Measurements from ENCODE around the gene TRIL. TPM values are rescaled to one million over a fixed set of nuclear protein-coding genes. Genes with fewer than 3 reads are reported as not detected.

Gene TRIL
- total RNA-seq, 2 experiments from 2014 or later: 0.10 TPM; not detected in 1

DNA sequence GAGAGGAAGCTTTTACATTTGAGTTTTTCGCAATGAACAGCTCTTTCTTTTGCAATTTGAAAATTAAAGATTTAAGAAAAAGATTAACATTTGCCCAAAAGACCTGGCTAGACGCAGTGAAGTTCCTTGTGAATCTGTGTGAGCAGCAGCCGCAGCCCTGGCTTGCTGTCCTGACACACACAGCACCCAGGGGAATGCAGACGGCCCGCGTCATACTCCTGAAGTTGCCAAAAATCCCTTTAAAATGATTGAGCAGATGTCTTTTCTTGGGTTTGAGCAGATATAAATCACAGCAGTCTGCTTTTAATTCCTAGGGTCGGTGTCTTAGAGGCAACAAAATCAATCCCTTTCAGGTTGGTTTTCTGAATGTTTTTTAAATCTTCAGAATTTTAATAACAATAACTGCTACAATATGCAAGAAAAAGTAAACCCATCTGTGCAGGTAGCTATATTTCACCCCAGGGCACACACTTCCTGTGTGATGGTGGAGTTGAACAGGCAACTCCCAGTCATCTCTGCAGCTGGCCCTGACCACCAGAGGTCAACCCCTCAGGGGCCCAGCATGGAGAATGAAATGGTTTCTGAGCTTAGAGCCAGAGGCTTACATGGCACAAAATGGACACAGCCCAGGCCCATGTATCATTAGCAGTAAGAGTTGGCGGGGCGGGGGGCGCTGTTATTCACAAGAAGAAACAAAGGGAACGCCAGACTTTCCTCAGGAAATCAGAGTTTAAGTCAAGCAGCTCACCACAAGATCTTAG lies 32.2 kb upstream of the TRIL start:
- H3K36me3 Mint-ChIP-seq (ENCODE audit: low read depth): no peaks in the 10 kb centered on the region
- H3K27ac Mint-ChIP-seq: no peak overlapping the region

DNA sequence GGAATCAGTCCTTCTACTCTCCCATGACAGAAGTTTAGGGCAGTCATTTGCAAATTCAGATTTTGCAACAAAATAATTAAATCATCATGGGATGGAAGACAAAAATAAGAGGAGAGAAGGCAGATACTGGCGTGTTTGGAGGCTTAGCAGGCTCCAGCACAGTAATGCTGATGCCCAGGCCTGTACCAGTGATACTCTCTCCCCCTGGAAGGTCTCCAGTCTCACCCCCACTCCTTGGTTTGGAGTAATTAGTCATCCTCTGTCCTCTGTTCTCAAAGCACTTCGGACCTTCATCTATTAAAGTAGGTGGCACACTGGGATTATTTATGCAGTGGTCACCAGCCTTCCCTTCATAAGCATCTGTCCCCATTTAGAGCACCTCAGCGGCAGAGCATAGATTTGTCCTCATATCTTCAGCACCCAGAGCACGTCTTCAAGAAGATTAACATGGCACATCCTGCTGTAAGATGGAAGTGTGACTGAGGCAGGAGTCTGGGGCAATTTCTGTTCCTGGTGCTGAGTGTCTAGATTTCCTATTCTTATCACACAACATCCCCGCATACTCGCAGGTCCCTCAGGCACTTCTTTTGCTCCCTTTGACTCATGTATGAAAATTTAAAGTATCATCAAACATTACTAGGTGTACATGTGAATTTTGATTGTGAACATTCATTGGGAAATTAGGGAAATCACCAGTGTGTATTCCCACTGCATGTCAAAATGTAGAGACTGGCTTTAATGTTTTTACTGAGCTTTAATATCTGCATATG lies 31.3 kb upstream of the TRIL start:
- Mint-ChIP-seq H3K27me3 (peaks cover 7% of the 10 kb centered on the region), H3K9me3 (no peaks in the 10 kb centered on the region), H3K4me3 (no peak overlapping the region), H3K27ac (no peak overlapping the region), H3K4me1 (no peaks in the 10 kb centered on the region), H3K36me3 (ENCODE audit: low read depth) (no peaks in the 10 kb centered on the region)
- ChIA-PET POLR2A (no interaction called here), CTCF (no interaction called here)
- DNase-seq: no peak

More for the DNA sequence above, 32.2 kb upstream of the TRIL start:
- H3K9me3 Mint-ChIP-seq: no peaks in the 10 kb centered on the region
- peaks cover 7% of the 10 kb centered on the region for H3K27me3 Mint-ChIP-seq
- no peaks in the 10 kb centered on the region for H3K4me1 Mint-ChIP-seq
- no peak overlapping the region for H3K4me3 Mint-ChIP-seq
- DNase-seq: no peak
- CTCF ChIA-PET: no interaction called here
- POLR2A ChIA-PET: no interaction called here

DNA sequence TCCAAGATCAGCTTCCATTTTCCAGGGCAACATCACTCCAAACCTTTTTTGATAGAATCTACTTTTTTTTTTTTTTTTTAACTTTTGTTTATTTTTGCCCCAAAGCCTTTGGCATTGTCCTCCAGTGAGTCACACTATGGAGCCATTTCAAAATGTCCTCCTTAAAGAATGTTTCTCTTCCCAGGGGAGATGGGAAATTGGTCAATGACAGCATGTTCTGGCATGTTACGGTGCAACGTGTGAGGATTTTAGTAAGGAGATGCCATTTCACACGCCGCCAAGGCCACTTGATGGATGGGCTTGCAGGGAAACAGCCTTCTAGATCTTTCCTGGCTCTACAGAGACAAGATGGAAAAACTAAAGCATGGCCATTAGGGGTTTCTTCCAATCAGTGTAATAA lies 30.7 kb upstream of the TRIL start:
- Mint-ChIP-seq H3K4me3 (no peak overlapping the region), H3K4me1 (no peaks in the 10 kb centered on the region), H3K27ac (no peak overlapping the region), H3K36me3 (ENCODE audit: low read depth) (no peaks in the 10 kb centered on the region), H3K9me3 (no peaks in the 10 kb centered on the region), H3K27me3 (peaks cover 10% of the 10 kb centered on the region)
- ChIA-PET CTCF (no interaction called here), POLR2A (no interaction called here)
- DNase-seq: no peak

DNA sequence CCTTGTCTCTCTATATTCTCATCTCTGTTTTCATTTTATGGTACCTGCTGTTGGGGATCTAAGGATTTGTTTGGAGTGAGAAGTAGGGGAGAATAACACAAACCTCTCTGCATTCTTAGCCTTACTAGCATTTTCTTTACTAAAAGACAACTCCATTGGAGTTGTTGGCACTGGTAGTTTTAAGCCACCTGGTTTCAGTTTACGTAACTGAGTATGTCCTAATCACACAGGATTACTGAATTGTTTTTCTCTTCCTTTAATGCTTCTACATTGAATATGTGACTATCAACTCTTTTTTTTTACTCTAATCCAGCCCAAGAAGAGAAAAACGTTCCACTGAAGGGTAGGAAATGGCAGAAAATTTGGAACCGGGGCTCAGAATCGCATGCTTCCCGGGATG lies 30.0 kb upstream of the TRIL start:
- no peaks in the 10 kb centered on the region for H3K4me1 Mint-ChIP-seq
- H3K36me3 Mint-ChIP-seq (ENCODE audit: low read depth): no peaks in the 10 kb centered on the region
- no peak overlapping the region for H3K27ac Mint-ChIP-seq
- ChIA-PET CTCF (no interaction called here), POLR2A (no interaction called here)
- DNase-seq: no peak
- no peak overlapping the region for H3K4me3 Mint-ChIP-seq
- peaks cover 7% of the 10 kb centered on the region for H3K27me3 Mint-ChIP-seq
- H3K9me3 Mint-ChIP-seq: no peaks in the 10 kb centered on the region

DNA sequence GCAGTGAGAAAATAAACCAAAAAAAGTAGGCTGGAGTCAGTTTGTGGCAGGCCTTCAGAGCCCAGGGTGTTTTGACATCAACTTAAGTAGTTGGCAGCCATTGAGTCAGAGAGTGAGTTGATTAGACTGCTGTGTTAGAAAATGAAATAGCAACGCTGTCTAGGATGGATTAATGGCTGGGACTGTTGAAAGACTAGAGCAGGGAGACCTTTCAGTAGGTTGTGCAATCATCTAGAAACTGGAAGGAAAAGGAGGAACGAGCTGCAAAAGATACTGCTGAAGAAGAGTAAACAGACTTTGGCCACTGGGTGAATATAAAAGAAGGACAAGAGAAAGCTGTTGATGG lies 28.6 kb upstream of the TRIL start:
- Mint-ChIP-seq H3K27me3 (peaks cover 6% of the 10 kb centered on the region), H3K4me1 (no peaks in the 10 kb centered on the region), H3K4me3 (no peak overlapping the region), H3K9me3 (no peaks in the 10 kb centered on the region), H3K27ac (no peak overlapping the region), H3K36me3 (ENCODE audit: low read depth) (no peaks in the 10 kb centered on the region)
- POLR2A ChIA-PET: no interaction called here
- no peak for DNase-seq
- CTCF ChIA-PET: no interaction called here

DNA sequence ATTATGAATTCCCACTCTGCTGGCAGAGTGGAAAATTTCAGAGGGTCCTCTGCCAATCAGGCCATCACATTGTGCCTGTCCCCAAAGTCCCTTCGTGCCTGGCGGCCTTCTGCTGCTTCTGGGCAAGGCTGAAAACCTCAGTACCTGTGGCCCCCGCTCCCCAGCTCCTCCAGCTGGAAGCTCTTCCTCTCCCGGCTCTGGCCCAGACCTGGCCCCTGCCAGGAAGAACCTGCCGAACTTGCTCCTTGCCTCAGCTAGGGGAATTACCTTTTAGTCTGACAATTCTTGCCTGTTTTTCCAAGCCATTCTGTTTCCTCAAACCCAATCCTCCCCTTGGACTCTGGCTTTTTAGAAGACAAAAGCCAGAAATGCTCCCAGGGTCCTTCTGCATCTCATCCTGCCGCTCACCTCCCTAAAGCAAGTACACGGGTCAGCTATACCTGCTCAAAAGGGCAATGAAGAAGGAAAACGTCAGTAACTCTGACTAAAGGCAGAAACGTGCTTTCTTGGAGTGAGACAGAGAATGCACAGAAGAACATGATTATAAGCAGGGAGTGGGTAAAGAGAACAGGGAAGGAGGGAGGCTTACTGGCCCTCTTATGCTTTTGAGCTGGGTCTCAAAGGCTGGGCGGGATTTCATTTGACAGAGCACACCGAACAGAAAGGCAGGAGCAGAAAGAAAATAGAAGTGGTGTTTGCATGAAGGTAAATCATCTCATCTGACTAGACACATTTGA lies 28.1 kb upstream of the TRIL start:
- ChIA-PET CTCF (no interaction called here), POLR2A (no interaction called here)
- Mint-ChIP-seq H3K9me3 (no peaks in the 10 kb centered on the region), H3K27ac (no peak overlapping the region), H3K4me1 (no peaks in the 10 kb centered on the region), H3K36me3 (ENCODE audit: low read depth) (no peaks in the 10 kb centered on the region), H3K27me3 (peaks cover 6% of the 10 kb centered on the region), H3K4me3 (no peak overlapping the region)
- DNase-seq: no peak

DNA sequence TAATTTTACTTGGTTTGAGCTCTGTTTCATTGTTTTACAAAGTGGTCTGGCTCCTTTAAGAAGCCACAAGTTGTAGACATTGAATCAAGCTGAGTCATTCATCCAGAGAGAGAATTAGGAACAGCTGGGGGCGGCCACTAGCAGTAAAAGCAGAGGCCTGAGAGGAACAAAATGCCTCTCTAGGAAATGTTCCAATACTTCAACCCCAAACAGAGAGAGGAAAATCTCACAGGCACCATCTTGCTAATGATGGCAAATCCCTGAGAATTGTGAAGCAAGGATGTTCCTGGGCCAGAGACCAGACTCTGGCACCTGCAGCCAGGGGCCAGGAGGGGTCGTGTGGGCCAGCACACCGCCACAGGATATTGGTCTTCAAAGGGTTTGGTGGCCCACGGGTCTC lies 26.5 kb upstream of the TRIL start:
- Mint-ChIP-seq H3K27ac (no peak overlapping the region), H3K9me3 (no peaks in the 10 kb centered on the region), H3K4me1 (no peaks in the 10 kb centered on the region), H3K27me3 (peaks cover 6% of the 10 kb centered on the region), H3K36me3 (ENCODE audit: low read depth) (no peaks in the 10 kb centered on the region), H3K4me3 (no peak overlapping the region)
- no peak for DNase-seq
- POLR2A ChIA-PET: no interaction called here
- CTCF ChIA-PET: no interaction called here

DNA sequence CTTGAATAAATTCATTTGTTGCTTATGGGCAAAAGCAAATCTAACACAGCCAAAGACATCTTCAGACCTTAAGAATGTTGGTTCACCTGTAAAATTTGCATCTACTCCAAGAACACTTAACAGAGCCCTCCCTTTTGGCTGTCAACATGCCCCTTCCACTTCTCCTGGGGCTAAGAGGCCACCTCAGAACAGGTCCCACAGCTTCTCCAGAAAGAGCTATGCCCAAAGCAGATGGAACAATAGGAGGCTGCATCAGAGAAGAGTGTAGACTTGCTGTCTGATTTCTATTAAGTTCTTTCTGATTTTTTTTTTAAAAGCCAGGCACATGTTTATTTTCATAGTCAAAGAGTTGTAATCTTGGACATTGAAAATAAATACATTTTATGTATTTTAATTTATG lies 26.1 kb upstream of the TRIL start:
- no peaks in the 10 kb centered on the region for H3K36me3 Mint-ChIP-seq (ENCODE audit: low read depth)
- no peak overlapping the region for H3K27ac Mint-ChIP-seq
- H3K4me1 Mint-ChIP-seq: no peaks in the 10 kb centered on the region
- CTCF ChIA-PET: no interaction called here
- POLR2A ChIA-PET: no interaction called here
- no peak overlapping the region for H3K4me3 Mint-ChIP-seq
- no peaks in the 10 kb centered on the region for H3K9me3 Mint-ChIP-seq
- DNase-seq: no peak
- peaks cover 9% of the 10 kb centered on the region for H3K27me3 Mint-ChIP-seq

DNA sequence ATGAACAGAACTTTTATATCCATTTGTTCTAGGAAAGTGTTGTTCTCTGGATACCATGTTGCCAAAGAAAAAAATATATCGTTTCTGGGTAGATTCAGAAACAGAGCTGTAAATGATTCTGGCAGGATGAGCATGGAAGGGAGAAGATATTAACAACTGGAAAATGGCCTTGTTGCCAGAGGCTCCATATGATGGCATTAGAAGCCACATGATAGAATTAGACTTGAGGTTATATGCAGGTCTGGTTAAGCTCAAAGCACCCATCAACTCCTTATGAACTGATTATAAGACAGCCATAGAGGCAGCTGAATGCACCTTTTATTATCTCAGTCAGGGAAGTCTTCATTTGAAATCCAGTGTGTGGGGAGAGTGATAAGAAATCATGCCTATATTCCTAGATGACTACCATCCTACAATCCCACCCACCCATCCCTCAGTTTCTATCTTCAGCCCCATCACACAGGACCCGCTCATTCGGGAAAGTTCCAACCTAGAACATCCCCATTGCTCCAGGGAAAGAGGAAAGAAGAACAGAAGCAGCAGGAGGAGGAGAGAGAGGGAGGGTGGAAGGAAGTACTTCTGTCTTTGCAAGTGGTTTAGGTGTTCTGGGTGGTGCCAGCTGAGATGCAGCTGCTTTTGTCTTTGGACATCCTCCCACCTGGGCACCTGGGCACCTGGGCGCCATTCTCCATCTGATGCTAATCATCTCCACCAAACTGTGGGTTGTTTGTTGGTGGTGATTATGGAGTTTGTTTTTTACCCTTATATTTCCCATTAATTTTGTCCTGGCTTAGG lies 25.5 kb upstream of the TRIL start:
- Mint-ChIP-seq H3K36me3 (ENCODE audit: low read depth) (no peaks in the 10 kb centered on the region), H3K27me3 (peaks cover 9% of the 10 kb centered on the region), H3K4me3 (no peak overlapping the region), H3K4me1 (no peaks in the 10 kb centered on the region), H3K9me3 (no peaks in the 10 kb centered on the region), H3K27ac (no peak overlapping the region)
- DNase-seq: no peak
- POLR2A ChIA-PET: no interaction called here
- CTCF ChIA-PET: interaction anchor here (0.6 kb wide), 1 partner anchor 511 kb away, joined by 4 read pairs; no protein-coding TSS in a partner anchor

DNA sequence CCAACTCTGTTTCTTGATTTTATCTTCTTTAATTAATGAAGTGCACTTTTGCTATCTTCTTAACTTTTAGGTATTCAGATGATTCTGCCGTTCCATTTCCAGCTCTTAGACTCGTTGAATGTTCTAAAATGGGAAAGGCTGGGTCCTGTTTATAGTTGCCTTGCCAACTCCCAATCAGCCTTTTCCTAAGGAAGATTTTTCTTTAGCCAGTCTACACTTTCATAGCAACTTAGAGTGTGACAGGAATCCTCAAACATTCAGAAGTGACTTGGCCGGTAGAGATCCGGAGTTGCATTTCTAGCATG lies 23.0 kb upstream of the TRIL start:
- Mint-ChIP-seq H3K36me3 (ENCODE audit: low read depth) (no peaks in the 10 kb centered on the region), H3K4me3 (no peak overlapping the region), H3K27me3 (peaks cover 7% of the 10 kb centered on the region), H3K4me1 (no peaks in the 10 kb centered on the region), H3K9me3 (no peaks in the 10 kb centered on the region), H3K27ac (no peak overlapping the region)
- CTCF ChIA-PET: interaction anchor here (1.1 kb wide), 1 partner anchor 54 kb away, joined by 3 read pairs; no protein-coding TSS in a partner anchor
- POLR2A ChIA-PET: no interaction called here
- DNase-seq: no peak

DNA sequence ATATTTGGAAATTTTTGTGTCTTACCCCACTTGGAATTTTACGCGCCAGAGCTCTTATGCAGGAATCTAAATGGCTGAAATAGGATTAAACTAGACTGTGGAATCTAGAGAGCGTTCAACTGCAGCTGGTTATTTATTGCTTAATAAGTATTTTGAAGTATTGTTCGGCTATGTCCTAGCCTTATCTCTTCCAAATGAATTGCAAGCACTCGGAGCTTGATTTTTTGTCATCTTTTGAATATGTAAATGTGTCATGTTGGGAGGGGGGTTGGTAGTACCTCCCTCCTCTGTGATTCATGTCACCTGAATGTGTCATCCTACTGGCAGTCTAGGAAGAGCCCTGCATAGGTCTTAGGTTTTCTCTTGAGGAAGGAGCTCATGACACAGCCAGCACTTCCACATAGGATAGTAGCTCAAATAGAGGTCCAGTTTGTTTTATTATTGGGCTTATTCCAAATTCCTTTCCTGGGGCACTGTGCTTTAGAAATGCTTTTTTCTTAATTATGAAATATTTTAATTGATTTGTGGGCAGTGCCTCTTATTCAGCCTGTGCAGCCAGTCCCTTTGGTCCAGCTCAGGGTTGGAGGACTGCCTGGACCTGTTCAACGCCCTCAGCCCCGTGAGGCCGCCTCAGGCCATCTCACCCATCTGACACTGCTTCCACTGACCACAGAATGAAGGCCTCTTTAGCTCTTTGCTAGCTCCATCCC lies 22.5 kb upstream of the TRIL start:
- ChIA-PET CTCF (interaction anchor here (1.1 kb wide), 1 partner anchor 54 kb away, joined by 3 read pairs; no protein-coding TSS in a partner anchor), POLR2A (no interaction called here)
- no peak for DNase-seq
- H3K4me1 Mint-ChIP-seq: no peaks in the 10 kb centered on the region
- no peaks in the 10 kb centered on the region for H3K9me3 Mint-ChIP-seq
- H3K4me3 Mint-ChIP-seq: no peak overlapping the region
- H3K36me3 Mint-ChIP-seq (ENCODE audit: low read depth): no peaks in the 10 kb centered on the region
- peaks cover 6% of the 10 kb centered on the region for H3K27me3 Mint-ChIP-seq
- H3K27ac Mint-ChIP-seq: no peak overlapping the region

DNA sequence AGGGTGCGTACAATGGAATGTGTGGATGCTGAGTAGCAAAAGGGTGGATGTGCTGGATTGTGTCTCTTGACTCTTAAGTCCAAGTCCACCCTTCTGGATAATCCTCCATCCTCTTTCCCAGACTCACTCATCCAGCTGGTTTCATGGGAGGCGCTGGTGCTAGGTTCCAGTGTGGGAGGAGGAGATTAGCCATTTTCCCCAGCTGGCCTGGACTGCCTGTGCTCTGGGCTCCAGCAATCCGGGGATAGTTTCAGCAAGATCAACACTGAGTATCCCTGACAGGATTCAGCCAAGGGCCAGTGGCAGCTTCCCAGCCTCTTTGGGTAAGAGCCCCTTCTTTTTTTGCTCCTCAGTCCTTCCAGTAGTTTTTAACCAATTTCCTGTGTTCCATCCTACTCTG lies 21.6 kb upstream of the TRIL start:
- H3K36me3 Mint-ChIP-seq (ENCODE audit: low read depth): no peaks in the 10 kb centered on the region
- DNase-seq: no peak
- H3K4me1 Mint-ChIP-seq: no peaks in the 10 kb centered on the region
- no peak overlapping the region for H3K4me3 Mint-ChIP-seq
- H3K9me3 Mint-ChIP-seq: peaks cover 3% of the 10 kb centered on the region
- H3K27me3 Mint-ChIP-seq: peaks cover 6% of the 10 kb centered on the region
- POLR2A ChIA-PET: no interaction called here
- CTCF ChIA-PET: interaction anchor here (0.6 kb wide), 1 partner anchor 959 kb away, joined by 3 read pairs; no protein-coding TSS in a partner anchor
- H3K27ac Mint-ChIP-seq: no peak overlapping the region

DNA sequence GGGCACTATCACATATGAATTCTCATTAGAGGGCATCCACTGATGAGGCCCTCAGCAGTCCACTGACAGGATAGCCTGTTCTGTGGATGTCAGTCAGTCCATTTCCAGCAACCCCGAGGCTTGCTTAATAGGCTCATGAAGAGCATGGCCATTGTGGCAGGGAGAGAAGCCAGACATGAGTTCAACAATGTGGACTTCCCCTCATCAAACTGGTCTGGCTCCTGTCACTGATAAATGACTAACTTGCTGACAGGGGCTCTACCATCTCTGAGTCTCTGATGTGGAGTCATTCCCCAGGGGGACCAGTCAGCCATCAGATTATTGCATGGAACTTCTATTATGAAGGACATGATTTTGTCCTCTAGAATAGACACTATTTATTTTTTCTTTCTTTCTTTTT lies 19.8 kb upstream of the TRIL start:
- no peak for DNase-seq
- ChIA-PET CTCF (no interaction called here), POLR2A (no interaction called here)
- H3K4me3 Mint-ChIP-seq: no peak overlapping the region
- no peaks in the 10 kb centered on the region for H3K4me1 Mint-ChIP-seq
- peaks cover 14% of the 10 kb centered on the region for H3K9me3 Mint-ChIP-seq
- H3K27ac Mint-ChIP-seq: no peak overlapping the region
- peaks cover 6% of the 10 kb centered on the region for H3K27me3 Mint-ChIP-seq
- peaks cover under 1% of the 10 kb centered on the region for H3K36me3 Mint-ChIP-seq (ENCODE audit: low read depth)
